Effector memory CD4-positive, alpha-beta T cell (primary cell): ENCODE results near the gene TTC9.
"Not testable (repeated sequence)": the region's sequence is repeated elsewhere in the genome, so short reads cannot be mapped to it uniquely, and the experiment has no call there.

Source experiments
- DNase-seq, 3 donors: peaks; one replicate each; pipeline ENCODE4 v3.0.0-alpha.2; 2020
- H3K27ac ChIP-seq: 2 replicates; pipeline ENCODE4 v1.7.0; 2013; ENCODE audit warnings: mild to moderate bottlenecking, low read length, moderate library complexity; ENCODE audit not compliant: insufficient read depth, poor library complexity, severe bottlenecking
- H3K27me3 ChIP-seq: replicated peaks from 2 replicates; pipeline ENCODE4 v1.7.0; 2013; ENCODE audit warnings: mild to moderate bottlenecking, low read length; ENCODE audit not compliant: insufficient read depth, control insufficient read depth, poor library complexity, severe bottlenecking
- H3K36me3 ChIP-seq: 2 replicates; pipeline ENCODE4 v1.7.0; 2013; ENCODE audit warnings: mild to moderate bottlenecking, low read length, moderate library complexity; ENCODE audit not compliant: control insufficient read depth, insufficient read depth
- H3K4me1 ChIP-seq: 2 replicates; pipeline ENCODE4 v1.7.0; 2013; ENCODE audit warnings: low read length, mild to moderate bottlenecking; ENCODE audit not compliant: control insufficient read depth, insufficient read depth, poor library complexity, severe bottlenecking
- H3K4me3 ChIP-seq: 2 replicates; pipeline ENCODE4 v1.7.0; 2013; ENCODE audit warnings: low read length, low read depth, mild to moderate bottlenecking; ENCODE audit not compliant: insufficient read depth, poor library complexity, severe bottlenecking
- H3K9me3 ChIP-seq: 2 replicates; pipeline ENCODE4 v1.7.0; 2013; ENCODE audit warnings: mild to moderate bottlenecking, low read length, moderate library complexity; ENCODE audit not compliant: control insufficient read depth

Gene TTC9

DNA sequence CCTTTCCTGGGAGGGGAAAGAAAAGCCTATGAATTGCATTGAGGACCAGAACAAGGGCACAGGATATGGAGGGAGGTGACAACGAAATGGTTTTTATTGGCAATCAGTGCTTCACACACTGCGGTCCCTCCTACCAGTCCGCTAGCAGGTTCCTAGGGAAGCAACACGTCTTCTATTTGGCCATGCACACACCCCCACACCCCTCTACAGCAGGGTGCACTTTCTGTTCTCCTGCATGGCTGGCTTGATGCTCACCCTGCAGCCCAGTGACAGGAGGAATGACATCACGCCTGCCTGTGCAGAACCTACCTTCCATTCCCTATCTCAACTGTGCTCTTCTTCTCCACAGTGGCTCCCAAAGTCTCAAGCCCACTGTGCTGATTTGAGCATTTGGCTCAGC, 57.9 kb downstream of the TTC9 start:
- Histone ChIP-seq H3K27me3 (no peaks in the 10 kb centered on the region), H3K27ac (no peak overlapping the region), H3K9me3 (no peaks in the 10 kb centered on the region), H3K36me3 (no peaks in the 10 kb centered on the region), H3K4me3 (no peak overlapping the region), H3K4me1 (no peaks in the 10 kb centered on the region)
- no peak for DNase-seq

- DNase-seq = no peak
- Histone ChIP-seq H3K4me1 (no peaks in the 10 kb centered on the region), H3K27me3 (no peaks in the 10 kb centered on the region), H3K27ac (no peak overlapping the region), H3K4me3 (no peak overlapping the region), H3K36me3 (no peaks in the 10 kb centered on the region), H3K9me3 (no peaks in the 10 kb centered on the region)
Observed at GRCh38 chr14:70700955-70701585, 59.4 kb downstream of the TTC9 start.

DNA sequence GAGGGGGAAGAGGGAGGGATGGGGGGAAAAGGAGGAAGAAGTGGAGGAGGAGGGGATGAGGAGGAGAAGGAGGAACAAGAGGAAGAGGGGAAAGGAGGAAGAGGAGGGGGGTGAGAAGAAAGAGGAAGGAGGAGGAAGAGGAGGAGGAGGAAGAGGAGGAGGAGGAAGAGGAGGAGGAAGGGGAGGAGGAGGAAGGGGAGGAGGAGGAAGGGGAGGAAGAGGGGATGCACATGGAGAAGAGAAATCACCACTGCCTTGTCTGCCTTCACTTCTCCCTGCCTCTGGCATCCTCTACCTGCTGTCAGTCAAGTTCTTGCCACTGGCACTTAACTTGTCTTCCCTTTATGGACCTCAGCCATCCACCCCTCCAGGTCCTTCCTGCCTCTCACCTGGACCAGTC, 59.9 kb downstream of the TTC9 start:
- H3K4me3 ChIP-seq = no peak overlapping the region
- DNase-seq = no peak
- no peak overlapping the region for H3K27ac ChIP-seq
- no peaks in the 10 kb centered on the region for H3K27me3 ChIP-seq
- H3K4me1 ChIP-seq = no peaks in the 10 kb centered on the region
- no peaks in the 10 kb centered on the region for H3K36me3 ChIP-seq
- no peaks in the 10 kb centered on the region for H3K9me3 ChIP-seq

DNA sequence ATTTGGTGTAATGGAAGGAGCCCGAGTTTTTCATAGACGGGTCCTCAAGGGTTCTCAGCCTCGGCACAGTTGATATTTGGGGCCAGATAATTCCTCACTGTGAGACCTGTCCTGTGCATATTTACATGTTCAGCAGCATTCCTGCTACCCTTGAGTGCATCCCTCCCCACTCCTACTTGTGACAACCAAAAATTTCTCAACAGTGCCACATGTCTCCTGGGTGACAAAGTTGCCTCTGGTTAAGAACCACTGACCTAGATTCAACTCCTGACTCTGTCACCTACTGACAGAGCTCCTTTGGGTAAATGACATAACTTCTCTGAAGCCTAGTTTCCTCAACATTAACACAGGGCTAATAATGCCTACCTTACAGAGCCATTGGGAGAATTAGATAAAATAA, 60.4 kb downstream of the TTC9 start:
- DNase-seq = no peak

GRCh38 chr14:70703621-70704168, 62.0 kb downstream of the TTC9 start:
- H3K4me3 ChIP-seq, H3K27me3 ChIP-seq, DNase-seq: not testable (repeated sequence)

More for the DNA sequence above, 60.4 kb downstream of the TTC9 start:
- H3K4me1 ChIP-seq = no peaks in the 10 kb centered on the region
- H3K9me3 ChIP-seq = no peaks in the 10 kb centered on the region
- no peak overlapping the region for H3K27ac ChIP-seq
- no peaks in the 10 kb centered on the region for H3K27me3 ChIP-seq
- H3K4me3 ChIP-seq = no peak overlapping the region
- no peaks in the 10 kb centered on the region for H3K36me3 ChIP-seq

DNA sequence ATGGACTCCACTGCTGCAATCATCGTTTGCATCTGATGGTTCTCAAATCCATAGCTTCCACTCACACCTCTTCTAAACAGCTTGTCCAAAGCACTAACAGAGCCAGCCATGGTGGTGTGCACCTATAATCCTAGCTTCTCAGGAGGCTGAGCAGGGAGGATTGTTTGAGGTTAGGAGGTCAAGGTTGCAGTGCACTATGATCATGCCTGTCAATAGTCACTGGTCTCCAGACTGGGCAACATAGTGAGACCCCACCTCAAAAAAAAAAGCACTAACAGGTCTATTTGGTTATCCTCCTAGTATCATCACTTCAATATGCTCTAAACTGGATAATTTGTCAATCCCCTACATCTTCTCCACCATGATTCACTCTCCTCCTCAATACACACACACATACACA, 63.2 kb downstream of the TTC9 start:
- no peak for DNase-seq
- Histone ChIP-seq H3K4me1 (no peaks in the 10 kb centered on the region), H3K27ac (no peak overlapping the region), H3K9me3 (no peaks in the 10 kb centered on the region), H3K27me3 (no peaks in the 10 kb centered on the region), H3K4me3 (no peak overlapping the region), H3K36me3 (no peaks in the 10 kb centered on the region)

More at GRCh38 chr14:70703621-70704168, 62.0 kb downstream of the TTC9 start:
- H3K4me1 ChIP-seq, H3K36me3 ChIP-seq, H3K27ac ChIP-seq, H3K9me3 ChIP-seq: not testable (repeated sequence)

DNA sequence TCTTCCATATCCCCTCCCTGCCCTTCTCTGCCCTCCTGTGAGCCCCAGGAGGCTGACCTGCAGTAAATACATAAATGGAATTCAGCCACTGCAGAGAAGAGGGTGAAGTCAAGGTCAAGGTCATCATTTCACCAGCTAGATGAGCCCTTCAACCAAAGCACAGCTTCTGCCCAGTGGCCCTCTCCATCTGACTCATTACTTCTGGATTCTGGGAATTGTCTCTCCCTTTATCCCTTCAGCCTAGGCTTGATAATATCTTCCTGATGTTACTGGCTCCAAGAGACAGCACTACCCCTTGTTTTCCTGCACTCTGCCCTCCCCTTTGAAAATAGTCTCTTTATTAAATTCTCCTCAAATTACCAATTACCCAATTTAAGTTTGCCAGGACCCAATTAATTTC, 64.5 kb downstream of the TTC9 start:
- Histone ChIP-seq H3K9me3 (no peaks in the 10 kb centered on the region), H3K27ac (no peak overlapping the region), H3K4me3 (no peak overlapping the region), H3K36me3 (no peaks in the 10 kb centered on the region), H3K27me3 (no peaks in the 10 kb centered on the region), H3K4me1 (no peaks in the 10 kb centered on the region)
- DNase-seq = no peak

DNA sequence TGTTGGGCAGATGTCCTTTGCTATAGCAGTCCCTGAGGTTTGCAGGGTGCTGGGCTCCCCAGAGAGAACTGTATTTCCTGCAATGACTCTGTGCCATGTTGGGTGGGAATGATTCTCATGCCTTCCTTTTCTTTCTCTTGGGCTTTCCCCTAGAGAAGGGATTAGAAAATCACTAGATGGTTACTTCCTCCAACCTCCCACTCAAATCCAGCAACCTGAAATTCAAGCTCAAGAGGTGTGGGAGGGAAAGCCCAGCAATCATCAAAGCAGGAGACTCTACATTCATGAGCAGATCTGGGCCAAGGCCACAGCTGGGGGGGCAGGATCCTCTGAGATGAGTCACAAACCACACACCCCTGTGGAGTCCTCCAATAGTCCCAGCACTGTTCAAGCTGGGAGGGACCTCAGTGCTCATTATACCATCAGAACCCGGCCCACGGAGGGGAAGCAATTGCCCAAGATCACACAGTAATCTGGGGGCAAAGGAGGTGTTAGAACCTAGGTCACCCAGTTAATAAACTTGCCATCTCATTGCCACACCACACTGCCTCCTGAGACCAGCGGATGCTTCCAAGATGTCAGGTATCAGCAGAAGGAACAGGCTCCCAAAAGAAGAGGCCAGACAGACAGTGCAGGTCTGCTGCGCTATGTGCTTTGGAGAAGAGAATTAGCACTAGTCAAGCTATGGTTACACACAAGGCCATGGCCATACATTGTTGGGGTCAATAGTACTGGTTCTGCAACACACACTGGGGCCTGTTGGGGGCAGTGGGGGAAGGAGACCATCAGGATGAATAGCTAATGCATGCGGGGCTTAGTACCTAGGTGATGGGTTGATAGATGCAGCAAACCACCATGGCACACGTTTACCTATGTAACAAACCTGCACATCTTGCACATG, 65.7 kb downstream of the TTC9 start:
- no peaks in the 10 kb centered on the region for H3K27me3 ChIP-seq
- no peaks in the 10 kb centered on the region for H3K36me3 ChIP-seq
- no peak overlapping the region for H3K27ac ChIP-seq
- no peaks in the 10 kb centered on the region for H3K4me1 ChIP-seq
- H3K9me3 ChIP-seq = no peaks in the 10 kb centered on the region
- no peak for DNase-seq
- no peak overlapping the region for H3K4me3 ChIP-seq

GRCh38 chr14:70708717-70709570, 67.2 kb downstream of the TTC9 start:
- H3K27ac ChIP-seq = no peak overlapping the region
- no peaks in the 10 kb centered on the region for H3K27me3 ChIP-seq
- no peak for DNase-seq
- H3K4me3 ChIP-seq = no peak overlapping the region
- no peaks in the 10 kb centered on the region for H3K9me3 ChIP-seq
- H3K4me1 ChIP-seq = no peaks in the 10 kb centered on the region
- H3K36me3 ChIP-seq = no peaks in the 10 kb centered on the region
